Cardiac muscle cell (in vitro differentiated cells and primary cell): Measurements from ENCODE around the gene PRKG1. TPM values are rescaled to one million over a fixed set of nuclear protein-coding genes. Genes with fewer than 3 reads are reported as not detected.

Source experiments
- DNase-seq, 2 donors: peaks; one replicate each; pipeline versions ENCODE4 v3.0.0 to v3.0.0-alpha.2; 2010 to 2017; ENCODE audit warnings: low read depth in 1 of 2, low spot score in 1 of 2
- H3K27ac ChIP-seq: fragments of 200-600 bp; sonication (generic); 2 replicates; pipeline ENCODE4 v1.5.1; 2016
- H3K27me3 ChIP-seq: fragments of 200-600 bp; sonication (generic); 2 replicates; pipeline ENCODE4 v1.6.0; 2016; ENCODE audit warnings: control low read depth
- H3K36me3 ChIP-seq: fragments of 200-600 bp; sonication (generic); 2 replicates; pipeline ENCODE4 v1.5.1; 2016; ENCODE audit warnings: control low read depth
- H3K4me1 ChIP-seq: fragments of 200-600 bp; sonication (generic); 2 replicates; pipeline ENCODE4 v1.8.1; 2017; ENCODE audit warnings: low read depth, mild to moderate bottlenecking, mixed run types
- H3K4me3 ChIP-seq: fragments of 200-600 bp; sonication (generic); 2 replicates; pipeline ENCODE4 v1.5.1; 2016; ENCODE audit warnings: mild to moderate bottlenecking
- H3K9me3 ChIP-seq: fragments of 200-600 bp; sonication (generic); 2 replicates; pipeline ENCODE4 v1.5.1; 2017; ENCODE audit warnings: low read depth, mild to moderate bottlenecking, control low read depth
- polyA plus RNA-seq: library from polyadenylated mRNA; unstranded; fragments of >200 nt; fragmentation: Nextera tagmentation; extraction: Ambion mirVana; gene quantifications from 2 replicates; pipeline ENCODE4 v1.2.1, GENCODE V29; 2016
- total RNA-seq: library from RNA; depleted of rRNA; stranded (reverse); fragments of >200 nt; gene quantifications from 2 replicates; pipeline ENCODE4 v1.2.3, GENCODE V29; 2016
- TF ChIP-seq, protein P1 (sequence below): IDR thresholded peaks from 2 replicates; pipeline ENCODE4 v1.5.1; 2012; ENCODE audit warnings: low read depth, mild to moderate bottlenecking, low read length

Gene PRKG1
- total and polyA plus RNA-seq, 2 experiments from 2014 or later = 2.9 to 13.3 TPM

DNA sequence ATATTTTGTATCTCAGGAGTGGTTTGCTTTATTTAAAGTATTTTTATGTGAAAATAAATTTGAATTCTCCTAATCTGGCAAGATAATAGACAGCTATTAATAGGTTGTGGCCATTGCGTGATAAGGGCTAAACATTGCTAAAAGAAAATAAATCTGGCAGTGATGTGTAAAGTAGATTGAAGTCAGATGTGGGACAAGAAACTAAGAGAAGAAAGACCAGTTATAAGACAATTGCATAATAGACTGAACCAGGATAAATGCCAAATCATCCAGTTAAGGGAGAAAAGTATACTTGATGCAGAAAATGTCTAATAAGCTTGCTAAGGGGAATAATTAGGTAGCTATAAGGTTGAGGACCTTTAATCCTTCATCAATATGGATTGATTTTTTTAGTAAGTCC is 822.6 kb downstream of the PRKG1 start:
- TF ChIP-seq, protein P1, sequence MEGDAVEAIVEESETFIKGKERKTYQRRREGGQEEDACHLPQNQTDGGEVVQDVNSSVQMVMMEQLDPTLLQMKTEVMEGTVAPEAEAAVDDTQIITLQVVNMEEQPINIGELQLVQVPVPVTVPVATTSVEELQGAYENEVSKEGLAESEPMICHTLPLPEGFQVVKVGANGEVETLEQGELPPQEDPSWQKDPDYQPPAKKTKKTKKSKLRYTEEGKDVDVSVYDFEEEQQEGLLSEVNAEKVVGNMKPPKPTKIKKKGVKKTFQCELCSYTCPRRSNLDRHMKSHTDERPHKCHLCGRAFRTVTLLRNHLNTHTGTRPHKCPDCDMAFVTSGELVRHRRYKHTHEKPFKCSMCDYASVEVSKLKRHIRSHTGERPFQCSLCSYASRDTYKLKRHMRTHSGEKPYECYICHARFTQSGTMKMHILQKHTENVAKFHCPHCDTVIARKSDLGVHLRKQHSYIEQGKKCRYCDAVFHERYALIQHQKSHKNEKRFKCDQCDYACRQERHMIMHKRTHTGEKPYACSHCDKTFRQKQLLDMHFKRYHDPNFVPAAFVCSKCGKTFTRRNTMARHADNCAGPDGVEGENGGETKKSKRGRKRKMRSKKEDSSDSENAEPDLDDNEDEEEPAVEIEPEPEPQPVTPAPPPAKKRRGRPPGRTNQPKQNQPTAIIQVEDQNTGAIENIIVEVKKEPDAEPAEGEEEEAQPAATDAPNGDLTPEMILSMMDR = no peak

DNA sequence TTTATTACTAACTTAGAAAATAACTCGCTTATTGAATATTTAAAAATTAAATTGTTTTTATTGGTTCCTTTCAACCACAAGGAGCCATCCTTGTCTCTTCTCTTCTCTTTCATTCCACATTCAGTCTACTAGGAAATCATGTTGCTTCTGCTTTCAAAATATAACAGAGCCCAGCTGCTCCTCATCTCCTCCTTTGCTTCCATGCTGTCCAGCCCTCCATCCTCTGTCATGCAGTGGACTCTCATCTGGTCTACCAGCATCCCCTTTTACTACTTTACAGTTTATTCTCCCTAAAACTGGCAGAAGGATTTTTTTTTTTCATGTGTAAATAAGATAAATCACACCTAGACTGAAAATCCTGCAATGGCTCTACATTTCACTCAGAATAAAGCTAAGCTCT is 823.3 kb downstream of the PRKG1 start:
- H3K27ac ChIP-seq = no peak overlapping the region
- H3K9me3 ChIP-seq = no peaks in the 10 kb centered on the region
- TF ChIP-seq, protein P1 = no peak

More for the DNA sequence above, 822.6 kb downstream of the PRKG1 start:
- H3K27me3 ChIP-seq = no peaks in the 10 kb centered on the region
- DNase-seq = peak in 1 of 2 donors; percentile 85
- H3K27ac ChIP-seq = no peak overlapping the region
- no peaks in the 10 kb centered on the region for H3K9me3 ChIP-seq
- no peaks in the 10 kb centered on the region for H3K4me1 ChIP-seq
- H3K36me3 ChIP-seq = no peaks in the 10 kb centered on the region
- H3K4me3 ChIP-seq = no peak overlapping the region

DNA sequence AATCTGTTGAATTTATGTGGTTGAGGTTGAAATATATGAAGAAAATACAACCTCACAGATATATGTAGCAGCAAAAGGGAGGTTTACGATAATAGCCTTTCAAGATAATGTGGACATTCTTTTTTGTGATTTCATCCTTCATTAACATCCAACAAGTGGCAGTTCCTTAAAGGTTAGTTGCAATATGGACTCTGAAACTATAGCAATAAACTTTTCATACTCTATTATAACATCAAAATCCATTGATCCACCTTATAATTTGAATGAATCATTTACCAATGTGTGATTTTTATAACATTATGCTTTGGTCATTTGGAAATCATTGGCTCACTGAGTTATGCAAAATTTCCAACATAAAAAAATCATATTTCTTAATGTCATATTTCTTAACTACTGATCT is 825.9 kb downstream of the PRKG1 start:
- no peak for DNase-seq
- Histone ChIP-seq H3K4me3 (no peak overlapping the region), H3K9me3 (no peaks in the 10 kb centered on the region), H3K36me3 (no peaks in the 10 kb centered on the region), H3K27ac (no peak overlapping the region), H3K4me1 (no peaks in the 10 kb centered on the region), H3K27me3 (no peaks in the 10 kb centered on the region)
- TF ChIP-seq, protein P1 = no peak

More for the DNA sequence above, 823.3 kb downstream of the PRKG1 start:
- Histone ChIP-seq H3K27me3 (no peaks in the 10 kb centered on the region), H3K4me3 (no peak overlapping the region), H3K36me3 (no peaks in the 10 kb centered on the region), H3K4me1 (no peaks in the 10 kb centered on the region)
- DNase-seq = peak in 1 of 2 donors; percentile 22

DNA sequence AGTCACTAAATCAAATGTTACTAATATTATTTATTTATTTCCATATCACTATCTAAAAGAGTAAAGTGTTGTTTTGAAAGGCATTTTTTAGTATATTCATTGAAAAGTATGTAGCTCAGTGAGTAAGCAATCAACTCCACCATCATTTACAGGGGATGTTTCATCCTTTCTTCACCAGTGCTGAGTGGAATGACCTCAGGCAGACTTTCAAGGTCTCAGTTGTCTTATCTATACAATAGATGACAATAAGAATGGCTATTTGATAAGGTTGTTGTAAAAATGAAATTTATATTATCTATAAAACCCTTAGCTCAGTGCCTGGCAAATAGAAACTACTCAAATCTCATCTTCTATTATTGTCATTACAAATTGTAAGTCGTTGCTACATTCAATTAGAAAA is 829.4 kb downstream of the PRKG1 start:
- H3K27ac ChIP-seq = no peak overlapping the region
- TF ChIP-seq, protein P1 = no peak
- H3K36me3 ChIP-seq = no peaks in the 10 kb centered on the region
- H3K9me3 ChIP-seq = no peaks in the 10 kb centered on the region
- no peak overlapping the region for H3K4me3 ChIP-seq
- DNase-seq = no peak
- H3K4me1 ChIP-seq = no peaks in the 10 kb centered on the region
- H3K27me3 ChIP-seq = no peaks in the 10 kb centered on the region

DNA sequence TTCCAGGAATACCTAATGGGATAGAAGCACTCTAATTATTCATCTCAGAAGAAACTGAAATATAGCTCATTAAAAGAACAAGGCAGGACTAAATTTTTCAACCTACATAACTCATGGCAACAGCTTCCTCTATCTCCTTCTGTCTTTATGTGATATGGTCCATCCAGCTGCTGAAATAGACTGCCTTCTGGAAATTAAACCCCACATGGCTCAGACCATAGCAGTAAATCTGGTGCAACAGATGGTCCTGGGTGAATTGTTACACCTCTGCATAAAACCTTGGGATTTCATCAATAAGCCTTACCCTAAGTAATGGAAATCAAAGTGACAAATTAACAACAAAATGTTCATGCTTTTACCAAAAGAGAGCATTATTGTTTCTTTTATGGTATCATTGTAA is 830.7 kb downstream of the PRKG1 start:
- Histone ChIP-seq H3K27me3 (no peaks in the 10 kb centered on the region), H3K36me3 (no peaks in the 10 kb centered on the region), H3K27ac (no peak overlapping the region), H3K4me3 (no peak overlapping the region), H3K9me3 (no peaks in the 10 kb centered on the region), H3K4me1 (no peaks in the 10 kb centered on the region)
- TF ChIP-seq, protein P1 = no peak
- no peak for DNase-seq

DNA sequence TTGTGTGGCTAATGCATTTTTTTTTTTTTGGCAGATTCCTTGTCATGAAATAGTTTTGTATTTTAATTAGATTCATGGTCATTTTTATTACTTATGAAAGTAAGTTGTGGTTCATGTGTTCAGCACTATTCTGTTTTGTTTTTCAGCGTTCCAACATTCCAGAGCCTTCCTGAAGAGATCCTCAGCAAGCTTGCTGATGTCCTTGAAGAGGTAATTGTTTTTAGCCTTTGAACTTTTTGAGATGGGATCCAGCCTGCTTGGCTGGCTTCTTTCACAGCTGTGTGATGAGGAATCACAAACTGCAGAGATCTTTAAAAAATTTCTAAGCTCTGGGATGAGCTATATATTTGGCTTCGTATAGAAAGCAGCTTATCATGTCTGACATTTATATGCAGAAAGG is 833.1 kb downstream of the PRKG1 start:
- no peak for DNase-seq
- no peaks in the 10 kb centered on the region for H3K4me1 ChIP-seq
- H3K36me3 ChIP-seq = no peaks in the 10 kb centered on the region
- no peak overlapping the region for H3K27ac ChIP-seq
- H3K9me3 ChIP-seq = no peaks in the 10 kb centered on the region
- H3K27me3 ChIP-seq = no peaks in the 10 kb centered on the region
- TF ChIP-seq, protein P1 = no peak
- no peak overlapping the region for H3K4me3 ChIP-seq
